H9 (cell line): ENCODE measurements around the gene SEMA5A. TPM values are rescaled to one million over a fixed set of nuclear protein-coding genes. Genes with fewer than 3 reads are reported as not detected.

ENCODE experiments used
- DNase-seq: peaks from one replicate; pipeline ENCODE4 v3.0.0-alpha.2; 2017
- H2AFZ ChIP-seq: one replicate; pipeline ENCODE4 v1.6.1; 2013; ENCODE audit warnings: mild to moderate bottlenecking, low read length, control low read depth, moderate library complexity
- H2AK5ac ChIP-seq: 2 replicates; pipeline ENCODE4 v1.6.1; 2013; ENCODE audit warnings: low read length, control low read depth, mixed read lengths; ENCODE audit not compliant: insufficient read length
- H2BK120ac ChIP-seq: one replicate; pipeline ENCODE4 v1.6.1; 2013; ENCODE audit warnings: low read depth, mild to moderate bottlenecking, low read length, control low read depth, inconsistent platforms; ENCODE audit not compliant: poor library complexity, severe bottlenecking
- H2BK12ac ChIP-seq: 2 replicates; pipeline ENCODE4 v1.6.1; 2013; ENCODE audit warnings: low read length, control low read depth, mixed read lengths, low read depth; ENCODE audit not compliant: insufficient read length
- H2BK15ac ChIP-seq: 2 replicates; pipeline ENCODE4 v1.6.1; 2013; ENCODE audit warnings: low read depth, low read length, control low read depth
- H2BK20ac ChIP-seq: one replicate; pipeline ENCODE4 v1.6.1; 2013; ENCODE audit warnings: low read depth, mild to moderate bottlenecking, low read length, control low read depth, inconsistent platforms; ENCODE audit not compliant: poor library complexity, severe bottlenecking
- H2BK5ac ChIP-seq: 2 replicates; pipeline ENCODE4 v1.6.1; 2013; ENCODE audit warnings: low read length, control low read depth, mixed read lengths; ENCODE audit not compliant: insufficient read length
- H3K14ac ChIP-seq: 2 replicates; pipeline ENCODE4 v1.6.1; 2013; ENCODE audit warnings: low read length, control low read depth; ENCODE audit not compliant: insufficient read depth
- H3K18ac ChIP-seq: 2 replicates; pipeline ENCODE4 v1.6.1; 2013; ENCODE audit warnings: low read depth, mild to moderate bottlenecking, mixed read lengths, low read length, control low read depth; ENCODE audit not compliant: insufficient read length
- H3K23ac ChIP-seq: 2 replicates; pipeline ENCODE4 v1.6.1; 2013; ENCODE audit warnings: low read length, control low read depth, mixed read lengths, low read depth; ENCODE audit not compliant: insufficient read length
- H3K23me2 ChIP-seq: 2 replicates; pipeline ENCODE4 v1.6.1; 2013; ENCODE audit warnings: low read depth, mild to moderate bottlenecking, mixed read lengths, low read length, control low read depth; ENCODE audit not compliant: insufficient read length, poor library complexity, severe bottlenecking
- H3K27ac ChIP-seq: 2 replicates; pipeline ENCODE4 v1.5.1; 2013; ENCODE audit warnings: low read length, control low read depth, mixed read lengths, low read depth; ENCODE audit not compliant: insufficient read length
- H3K27me3 ChIP-seq: 2 replicates; pipeline ENCODE4 v1.6.1; 2013; ENCODE audit warnings: low read length, control low read depth, inconsistent platforms; ENCODE audit not compliant: insufficient read depth
- H3K4ac ChIP-seq: 2 replicates; pipeline ENCODE4 v1.6.1; 2013; ENCODE audit warnings: low read depth, mild to moderate bottlenecking, control low read depth, inconsistent platforms, low read length, moderate library complexity
- H3K4me1 ChIP-seq: 2 replicates; pipeline ENCODE4 v1.6.1; 2013; ENCODE audit warnings: low read length, control low read depth, inconsistent platforms; ENCODE audit not compliant: insufficient read depth
- H3K4me2 ChIP-seq: 2 replicates; pipeline ENCODE4 v1.6.1; 2013; ENCODE audit warnings: low read length, control low read depth, mixed read lengths; ENCODE audit not compliant: insufficient read length, insufficient read depth
- H3K56ac ChIP-seq: 2 replicates; pipeline ENCODE4 v1.6.1; 2013; ENCODE audit warnings: low read depth, mild to moderate bottlenecking, mixed read lengths, low read length, control low read depth; ENCODE audit not compliant: insufficient read length
- H3K79me1 ChIP-seq: 2 replicates; pipeline ENCODE4 v1.6.1; 2013; ENCODE audit warnings: low read depth, mild to moderate bottlenecking, moderate library complexity, low read length, control low read depth, inconsistent platforms; ENCODE audit not compliant: insufficient read depth, poor library complexity, severe bottlenecking
- H3K79me2 ChIP-seq: 2 replicates; pipeline ENCODE4 v1.6.1; 2013; ENCODE audit warnings: low read length, control low read depth, inconsistent platforms; ENCODE audit not compliant: insufficient read depth
- H3K9ac ChIP-seq: 2 replicates; pipeline ENCODE4 v1.6.1; 2013; ENCODE audit warnings: low read length, control low read depth, mixed read lengths; ENCODE audit not compliant: insufficient read length; ENCODE audit errors: extremely low read depth
- H3K9me3 ChIP-seq: one replicate; pipeline ENCODE4 v1.6.1; 2013; ENCODE audit warnings: low read depth, low read length, inconsistent platforms; ENCODE audit not compliant: control insufficient read depth
- H3T11ph ChIP-seq: one replicate; pipeline ENCODE4 v1.6.1; 2013; ENCODE audit warnings: mild to moderate bottlenecking, low read length, control low read depth, inconsistent platforms
- H4K20me1 ChIP-seq: one replicate; pipeline ENCODE4 v1.6.1; 2013; ENCODE audit not compliant: control insufficient read depth, insufficient read length, insufficient read depth
- H4K5ac ChIP-seq: 2 replicates; pipeline ENCODE4 v1.6.1; 2013; ENCODE audit warnings: low read depth, mild to moderate bottlenecking, mixed read lengths, low read length, control low read depth; ENCODE audit not compliant: insufficient read length
- H4K8ac ChIP-seq: replicated peaks from 2 replicates; pipeline ENCODE4 v1.6.1; 2013; ENCODE audit warnings: low read length, control low read depth, mixed read lengths, low read depth; ENCODE audit not compliant: insufficient read length
- H4K91ac ChIP-seq: 2 replicates; pipeline ENCODE4 v1.6.1; 2013; ENCODE audit warnings: low read depth, mild to moderate bottlenecking, moderate library complexity, mixed read lengths, low read length, control low read depth; ENCODE audit not compliant: insufficient read length
- H3K27ac Mint-ChIP-seq, 3 experiments: 2 replicates in 2 of 3; 3 replicates in 1 of 3; pipeline ENCODE4 v1.8.0; 2020 to 2021; ENCODE audit warnings: mixed read lengths in 3 of 3, mild to moderate bottlenecking in 1 of 3, moderate library complexity in 1 of 3
- H3K27me3 Mint-ChIP-seq: 2 replicates; pipeline ENCODE4 v1.8.0; 2021; ENCODE audit warnings: low read depth, mild to moderate bottlenecking, moderate library complexity, mixed read lengths
- H3K36me3 Mint-ChIP-seq, 3 experiments: 2 replicates in 2 of 3; 3 replicates in 1 of 3; pipeline ENCODE4 v1.8.0; 2020 to 2021; ENCODE audit warnings: low read depth in 3 of 3, mixed read lengths in 3 of 3; ENCODE audit not compliant: insufficient read depth in 1 of 3
- H3K4me1 Mint-ChIP-seq, 2 experiments: 2 replicates each; pipeline ENCODE4 v1.8.0; 2020; ENCODE audit warnings: mixed read lengths in 2 of 2
- H3K4me3 Mint-ChIP-seq, 2 experiments: 2 replicates in 1 of 2; 3 replicates in 1 of 2; pipeline ENCODE4 v1.8.0; 2020 to 2021; ENCODE audit warnings: mild to moderate bottlenecking in 2 of 2, mixed read lengths in 2 of 2, moderate library complexity in 1 of 2
- H3K9me3 Mint-ChIP-seq, 2 experiments: 2 replicates in 1 of 2; 3 replicates in 1 of 2; pipeline ENCODE4 v1.8.0; 2020; ENCODE audit warnings: mild to moderate bottlenecking in 2 of 2, mixed read lengths in 2 of 2, moderate library complexity in 1 of 2
- WGBS: extraction: QIAGEN DNeasy Blood & Tissue Kit; methylation state at CpG from one replicate; pipeline ENCODE4 v1.1.7; 2013; ENCODE audit warnings: missing lambda C conversion rate, low lambda C conversion rate, mixed read lengths; ENCODE audit not compliant: insufficient read length; ENCODE audit errors: extremely low coverage; 5-methylcytosine and 5-hydroxymethylcytosine counted together
- total RNA-seq: library from RNA; stranded (reverse); gene quantifications from 2 replicates; pipeline ENCODE4 v1.2.1, GENCODE V29; 2021
- TF ChIP-seq, protein P1 (sequence below): fragments of 200-600 bp; sonication (generic); conservative IDR thresholded peaks from 3 replicates; pipeline ENCODE4 v1.8.0; 2021; ENCODE audit warnings: antibody characterized with exemption, mild to moderate bottlenecking

SEMA5A gene
- total RNA-seq, 1 experiment from 2014 or later = 4.3 TPM

GRCh38 chr5:9251379-9251980 is 294.4 kb downstream of the SEMA5A start:
- H2BK120ac ChIP-seq = no peak overlapping the region

More at GRCh38 chr5:9251379-9251980, 294.4 kb downstream of the SEMA5A start:
- no CpG with 5 or more reads among the region's 2 CpGs for WGBS
- Histone ChIP-seq H4K20me1 (no peaks in the 10 kb centered on the region), H3K56ac (no peak overlapping the region), H4K5ac (no peak overlapping the region), H3K9me3 (no peaks in the 10 kb centered on the region), H3K4ac (no peak overlapping the region), H4K8ac (no peak overlapping the region), H3K18ac (no peak overlapping the region), H3K9ac (no peak overlapping the region), H3K79me2 (no peaks in the 10 kb centered on the region), H2BK20ac (no peak overlapping the region), H3T11ph (no peak overlapping the region), H3K79me1 (no peaks in the 10 kb centered on the region), H3K14ac (no peak overlapping the region), H3K23ac (no peak overlapping the region), H3K4me2 (no peak overlapping the region), H3K27ac (no peak overlapping the region), H2AK5ac (no peak overlapping the region), H2AFZ (no peak overlapping the region), H3K27me3 (no peaks in the 10 kb centered on the region), H2BK15ac (no peak overlapping the region), H2BK12ac (no peak overlapping the region), H2BK5ac (no peak overlapping the region), H3K23me2 (no peaks in the 10 kb centered on the region), H4K91ac (no peak overlapping the region), H3K4me1 (no peaks in the 10 kb centered on the region)
- Mint-ChIP-seq H3K36me3 (no peaks in the 10 kb centered on the region), H3K4me3 (no peak overlapping the region), H3K4me1 (0 out of 4 replicates have a peak, but pooled peaks cover 0 to 3% of the 10 kb centered on the region in 2 experiments), H3K27ac (no peak overlapping the region), H3K9me3 (no peaks in the 10 kb centered on the region; a peak in 1 of 5 replicates), H3K27me3 (no peaks in the 10 kb centered on the region)
- DNase-seq = no peak
- TF ChIP-seq, protein P1, sequence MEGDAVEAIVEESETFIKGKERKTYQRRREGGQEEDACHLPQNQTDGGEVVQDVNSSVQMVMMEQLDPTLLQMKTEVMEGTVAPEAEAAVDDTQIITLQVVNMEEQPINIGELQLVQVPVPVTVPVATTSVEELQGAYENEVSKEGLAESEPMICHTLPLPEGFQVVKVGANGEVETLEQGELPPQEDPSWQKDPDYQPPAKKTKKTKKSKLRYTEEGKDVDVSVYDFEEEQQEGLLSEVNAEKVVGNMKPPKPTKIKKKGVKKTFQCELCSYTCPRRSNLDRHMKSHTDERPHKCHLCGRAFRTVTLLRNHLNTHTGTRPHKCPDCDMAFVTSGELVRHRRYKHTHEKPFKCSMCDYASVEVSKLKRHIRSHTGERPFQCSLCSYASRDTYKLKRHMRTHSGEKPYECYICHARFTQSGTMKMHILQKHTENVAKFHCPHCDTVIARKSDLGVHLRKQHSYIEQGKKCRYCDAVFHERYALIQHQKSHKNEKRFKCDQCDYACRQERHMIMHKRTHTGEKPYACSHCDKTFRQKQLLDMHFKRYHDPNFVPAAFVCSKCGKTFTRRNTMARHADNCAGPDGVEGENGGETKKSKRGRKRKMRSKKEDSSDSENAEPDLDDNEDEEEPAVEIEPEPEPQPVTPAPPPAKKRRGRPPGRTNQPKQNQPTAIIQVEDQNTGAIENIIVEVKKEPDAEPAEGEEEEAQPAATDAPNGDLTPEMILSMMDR = no peak
